Loucy (cell line): ENCODE measurements around the gene PEAR1.

Source experiments
- H2AFZ ChIP-seq: fragments of 200-600 bp; sonication (generic); 2 replicates; pipeline ENCODE4 v1.6.0; 2016; ENCODE audit warnings: antibody characterized with exemption, mild to moderate bottlenecking, low read length, moderate library complexity
- H3F3A ChIP-seq: fragments of 200-600 bp; 2 replicates; pipeline ENCODE4 v1.6.0; 2016; ENCODE audit warnings: antibody characterized with exemption, low read depth, mild to moderate bottlenecking
- H3K27me3 ChIP-seq: fragments of 200-600 bp; sonication (generic); 2 replicates; pipeline ENCODE4 v1.6.1; 2014; ENCODE audit warnings: low read length, mild to moderate bottlenecking; ENCODE audit not compliant: insufficient read depth, poor library complexity, severe bottlenecking
- H3K36me3 ChIP-seq: fragments of 200-600 bp; sonication (generic); 2 replicates; pipeline ENCODE4 v1.6.1; 2016; ENCODE audit warnings: low read length; ENCODE audit not compliant: insufficient read depth
- H3K4me1 ChIP-seq: fragments of 200-600 bp; sonication (generic); 2 replicates; pipeline ENCODE4 v1.5.1; 2014; ENCODE audit warnings: low read length, mild to moderate bottlenecking; ENCODE audit not compliant: insufficient read depth, poor library complexity, severe bottlenecking
- H3K4me2 ChIP-seq: fragments of 200-600 bp; sonication (generic); 2 replicates; pipeline ENCODE4 v1.6.0; 2014; ENCODE audit warnings: antibody characterized with exemption, low read length, low read depth, mild to moderate bottlenecking; ENCODE audit not compliant: poor library complexity, severe bottlenecking
- H3K4me3 ChIP-seq: fragments of 200-600 bp; sonication (generic); 2 replicates; pipeline ENCODE4 v1.5.1; 2014; ENCODE audit warnings: low read length, mild to moderate bottlenecking, mixed read lengths; ENCODE audit not compliant: poor library complexity, severe bottlenecking
- H3K79me2 ChIP-seq: fragments of 200-600 bp; sonication (generic); 2 replicates; pipeline ENCODE4 v1.6.1; 2014; ENCODE audit warnings: low read length; ENCODE audit not compliant: insufficient read depth
- H3K9ac ChIP-seq: fragments of 200-600 bp; sonication (generic); 2 replicates; pipeline ENCODE4 v1.6.0; 2014; ENCODE audit warnings: mild to moderate bottlenecking, low read depth, low read length, moderate library complexity; ENCODE audit not compliant: poor library complexity, severe bottlenecking
- H3K9me2 ChIP-seq: fragments of 200-600 bp; sonication (generic); replicated peaks from 2 replicates; pipeline ENCODE4 v1.6.1; 2016; ENCODE audit warnings: low read depth, low read length, mixed read lengths
- H3K9me3 ChIP-seq: fragments of 200-600 bp; sonication (generic); 2 replicates; pipeline ENCODE4 v1.6.1; 2014; ENCODE audit warnings: mild to moderate bottlenecking, antibody characterized with exemption, low read length, low read depth; ENCODE audit not compliant: insufficient read depth
- H4K20me1 ChIP-seq: fragments of 200-600 bp; sonication (generic); 2 replicates; pipeline ENCODE4 v1.6.0; 2014; ENCODE audit warnings: antibody characterized with exemption, low read length, mild to moderate bottlenecking; ENCODE audit not compliant: insufficient read depth, poor library complexity, severe bottlenecking
- CTCF ChIP-seq: fragments of 200-600 bp; sonication (generic); conservative IDR thresholded peaks from 2 replicates; pipeline ENCODE4 v1.5.1; 2014; ENCODE audit warnings: mild to moderate bottlenecking, antibody characterized with exemption, low read length
- EZH2phosphoT487 ChIP-seq: fragments of 200-600 bp; IDR thresholded peaks from 2 replicates; pipeline ENCODE4 v1.6.1; 2018; ENCODE audit warnings: antibody characterized with exemption, mild to moderate bottlenecking, moderate library complexity, borderline replicate concordance

The PEAR1 gene

GRCh38 chr1:156883919-156884318 lies 9.6 kb upstream of the PEAR1 start:
- no peaks in the 10 kb centered on the region for H3K36me3 ChIP-seq
- H3K27me3 ChIP-seq: no peaks in the 10 kb centered on the region
- H3K4me1 ChIP-seq: no peaks in the 10 kb centered on the region
- H2AFZ ChIP-seq: no peak overlapping the region
- no peak overlapping the region for H3K9ac ChIP-seq
- H3K4me3 ChIP-seq: no peak overlapping the region
- no peaks in the 10 kb centered on the region for H4K20me1 ChIP-seq
- H3K79me2 ChIP-seq: no peaks in the 10 kb centered on the region
- TF ChIP-seq CTCF: no peak
- no peak for TF ChIP-seq EZH2phosphoT487
- no peaks in the 10 kb centered on the region for H3F3A ChIP-seq
- no peaks in the 10 kb centered on the region for H3K9me3 ChIP-seq
- no peaks in the 10 kb centered on the region for H3K9me2 ChIP-seq
- no peak overlapping the region for H3K4me2 ChIP-seq

- H3K79me2 ChIP-seq: no peaks in the 10 kb centered on the region
- no peaks in the 10 kb centered on the region for H3K9me3 ChIP-seq
- H3K4me1 ChIP-seq: no peaks in the 10 kb centered on the region
- H4K20me1 ChIP-seq: no peaks in the 10 kb centered on the region
- no peaks in the 10 kb centered on the region for H3F3A ChIP-seq
- no peaks in the 10 kb centered on the region for H3K36me3 ChIP-seq
- no peak for TF ChIP-seq CTCF
- TF ChIP-seq EZH2phosphoT487: no peak
- H3K4me3 ChIP-seq: no peak overlapping the region
- no peak overlapping the region for H2AFZ ChIP-seq
- no peak overlapping the region for H3K4me2 ChIP-seq
- H3K9me2 ChIP-seq: no peaks in the 10 kb centered on the region
- no peak overlapping the region for H3K9ac ChIP-seq
- no peaks in the 10 kb centered on the region for H3K27me3 ChIP-seq
Observed at GRCh38 chr1:156884560-156885184, 8.8 kb upstream of the PEAR1 start.

- no peak overlapping the region for H2AFZ ChIP-seq
- H3K27me3 ChIP-seq: no peaks in the 10 kb centered on the region
- no peak overlapping the region for H3K9ac ChIP-seq
- H4K20me1 ChIP-seq: no peaks in the 10 kb centered on the region
- no peaks in the 10 kb centered on the region for H3F3A ChIP-seq
- TF ChIP-seq EZH2phosphoT487: no peak
- no peak for TF ChIP-seq CTCF
- no peaks in the 10 kb centered on the region for H3K9me2 ChIP-seq
- no peak overlapping the region for H3K4me3 ChIP-seq
- no peaks in the 10 kb centered on the region for H3K9me3 ChIP-seq
- H3K36me3 ChIP-seq: no peaks in the 10 kb centered on the region
- H3K79me2 ChIP-seq: no peaks in the 10 kb centered on the region
- H3K4me2 ChIP-seq: no peak overlapping the region
- H3K4me1 ChIP-seq: no peaks in the 10 kb centered on the region
Observed at GRCh38 chr1:156885314-156885713, 8.2 kb upstream of the PEAR1 start.
